Stimulated activated CD4-positive, alpha-beta T cell treated with anti-CD3 and anti-CD28 coated beads, TNF-alpha, amount 100 ng/mL, for 4 hours (primary cell): ENCODE measurements around the gene CSH2.
"Not testable (repeated sequence)": the region's sequence is repeated elsewhere in the genome, so short reads cannot be mapped to it uniquely, and the experiment has no call there.

Source experiments
- DNase-seq, 3 experiments: peaks; one replicate each; pipeline ENCODE4 v3.0.0-alpha.2; 2020; ENCODE audit warnings: low read depth in 3 of 3

The CSH2 gene

DNA sequence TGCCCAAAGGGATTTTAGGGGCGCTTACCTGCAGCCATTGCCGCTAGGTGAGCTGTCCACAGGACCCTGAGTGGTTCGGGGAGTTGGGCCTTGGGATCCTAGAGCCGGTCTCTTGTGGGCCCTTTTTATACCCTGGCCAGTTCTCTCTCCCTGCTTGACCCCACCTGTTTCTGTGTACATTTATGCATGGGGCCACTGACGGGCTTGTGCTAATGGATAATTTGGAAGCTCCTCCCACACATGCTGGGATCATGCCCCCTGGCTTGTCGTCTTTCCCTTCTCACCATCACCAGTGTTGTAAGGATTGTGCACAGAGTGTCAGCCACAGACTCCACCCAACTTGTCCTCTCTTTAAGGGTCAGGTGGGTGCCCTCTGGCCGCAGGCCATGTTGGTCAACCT, at the start of gene CSH2:
Gene CSH2 (minus strand): TSS at position 101 of the 400 bp plus-strand sequence. CDS start 63 bp downstream, at position 38.
- not testable (repeated sequence) for DNase-seq

DNA sequence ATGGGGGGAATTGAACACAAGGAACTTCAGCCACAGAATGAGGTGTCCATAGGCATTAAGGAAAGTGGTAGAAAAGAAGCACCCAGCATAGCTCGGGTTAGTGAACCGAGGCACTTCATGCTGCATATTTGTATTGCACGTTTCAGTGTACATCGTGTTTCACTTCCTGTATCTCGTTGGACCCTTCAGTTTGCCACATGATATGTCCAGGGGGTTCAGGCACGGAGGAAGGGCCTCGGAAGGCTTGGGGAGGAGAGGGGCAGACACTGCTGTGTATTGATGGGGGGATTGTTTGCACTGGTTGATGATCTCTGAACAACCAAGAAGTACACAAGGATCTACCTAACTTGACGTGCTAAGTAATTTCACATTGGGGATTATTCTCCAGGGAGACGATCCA, 48.9 kb upstream of the CSH2 start:
- DNase-seq: not testable (repeated sequence)

DNA sequence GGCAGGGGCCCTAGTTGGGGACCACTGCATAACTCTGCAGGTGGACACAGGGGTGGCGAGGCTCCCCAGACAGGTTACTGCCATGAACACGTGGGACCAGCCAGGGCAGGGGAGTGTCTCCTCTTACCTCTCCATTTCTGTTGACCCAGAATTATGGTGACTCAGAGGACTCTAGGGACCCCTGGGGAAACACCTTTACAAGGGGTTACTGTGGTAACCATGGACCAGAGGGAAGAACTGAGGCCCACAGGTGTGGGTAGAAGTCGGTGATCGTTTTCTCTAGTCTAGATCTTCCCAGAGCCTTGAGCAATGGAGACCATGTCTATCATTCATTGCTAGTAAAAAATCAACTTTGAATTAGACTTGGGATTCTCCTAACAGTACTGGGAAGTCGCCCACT, 47.3 kb upstream of the CSH2 start:
- DNase-seq: not testable (repeated sequence)

DNA sequence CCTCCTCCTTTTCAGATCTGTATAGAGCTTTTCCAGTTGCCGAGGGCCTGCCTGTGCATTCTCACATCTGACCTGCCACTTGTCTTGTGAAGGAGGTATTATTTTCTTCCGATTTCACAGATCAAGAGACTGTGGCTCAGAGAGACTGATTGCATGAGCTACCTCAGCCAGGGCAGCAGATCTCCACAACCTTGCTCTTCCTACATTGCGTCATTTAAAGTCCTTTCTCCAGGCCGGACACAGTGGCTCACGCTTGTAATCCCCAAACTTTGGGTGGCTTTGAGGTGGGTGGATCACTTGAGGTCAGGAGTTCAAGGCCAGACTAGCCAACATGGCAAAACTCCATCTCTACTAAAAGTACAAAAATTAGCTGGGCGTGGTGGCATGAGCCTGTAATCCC, 46.6 kb upstream of the CSH2 start:
- DNase-seq: not testable (repeated sequence)

DNA sequence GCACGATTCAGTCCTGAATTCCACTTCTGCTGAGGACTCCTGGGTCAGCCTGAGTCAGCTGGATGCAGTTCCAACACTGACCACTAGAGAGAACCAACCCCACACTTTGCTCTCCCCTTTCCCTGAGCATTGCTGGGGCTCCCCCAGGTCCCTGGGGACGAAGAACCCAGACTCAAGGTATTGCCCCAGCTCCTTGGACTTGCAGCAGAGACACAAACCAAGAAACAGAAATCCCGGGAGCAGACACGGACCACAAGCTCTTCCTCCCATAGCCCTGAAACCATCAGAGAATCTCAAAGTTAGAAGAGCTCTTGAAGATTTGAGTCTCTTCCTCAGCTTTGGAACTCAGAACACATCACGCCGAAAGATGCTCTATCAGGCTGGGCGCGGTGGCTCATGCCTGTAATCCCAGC, 45.8 kb upstream of the CSH2 start:
- peak in 2 of 3 experiments; percentile 47 to 56 for DNase-seq

DNA sequence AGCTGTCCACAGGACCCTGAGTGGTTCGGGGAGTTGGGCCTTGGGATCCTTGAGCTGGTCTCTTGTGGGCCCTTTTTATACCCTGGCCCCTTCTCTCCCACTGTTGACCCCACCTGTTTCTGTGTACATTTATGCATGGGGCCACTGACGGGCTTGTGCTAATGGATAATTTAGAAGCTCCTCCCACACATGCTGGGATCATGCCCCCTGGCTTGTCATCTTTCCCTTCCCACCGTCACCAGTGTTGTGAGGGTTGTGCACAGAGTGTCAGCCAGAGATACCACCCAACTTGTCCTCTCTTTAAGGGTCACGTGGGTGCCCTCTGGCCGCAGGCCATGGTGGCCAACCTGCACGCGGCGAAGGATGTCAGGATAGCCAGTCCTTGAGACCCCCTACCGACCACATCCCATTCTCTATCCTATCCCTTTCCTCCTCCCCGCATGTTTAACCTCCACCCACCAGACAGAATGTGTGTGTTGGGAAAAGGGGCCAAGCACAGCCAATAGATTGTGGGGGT, 45.4 kb upstream of the CSH2 start, which contains the start of gene GH1:
Gene GH1 (minus strand): TSS at position 51 of the 517 bp plus-strand sequence. CDS start 63 bp downstream, outside the sequence.
- not testable (repeated sequence) for DNase-seq

DNA sequence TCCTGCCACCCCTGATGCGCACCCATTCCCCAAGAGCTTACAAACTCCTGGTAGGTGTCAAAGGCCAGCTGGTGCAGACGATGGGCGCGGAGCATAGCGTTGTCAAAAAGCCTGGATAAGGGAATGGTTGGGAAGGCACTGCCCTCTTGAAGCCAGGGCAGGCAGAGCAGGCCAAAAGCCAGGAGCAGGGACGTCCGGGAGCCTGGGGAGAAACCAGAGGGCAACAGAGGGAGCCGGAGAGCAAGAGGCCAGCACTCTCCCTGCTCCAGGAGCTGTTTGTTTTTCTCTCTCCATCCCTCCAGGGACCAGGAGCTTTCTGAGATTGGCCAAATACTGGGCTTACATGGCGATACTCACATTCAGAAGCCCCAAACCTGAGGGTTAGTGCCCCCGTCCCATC, 44.8 kb upstream of the CSH2 start:
- no peak for DNase-seq

DNA sequence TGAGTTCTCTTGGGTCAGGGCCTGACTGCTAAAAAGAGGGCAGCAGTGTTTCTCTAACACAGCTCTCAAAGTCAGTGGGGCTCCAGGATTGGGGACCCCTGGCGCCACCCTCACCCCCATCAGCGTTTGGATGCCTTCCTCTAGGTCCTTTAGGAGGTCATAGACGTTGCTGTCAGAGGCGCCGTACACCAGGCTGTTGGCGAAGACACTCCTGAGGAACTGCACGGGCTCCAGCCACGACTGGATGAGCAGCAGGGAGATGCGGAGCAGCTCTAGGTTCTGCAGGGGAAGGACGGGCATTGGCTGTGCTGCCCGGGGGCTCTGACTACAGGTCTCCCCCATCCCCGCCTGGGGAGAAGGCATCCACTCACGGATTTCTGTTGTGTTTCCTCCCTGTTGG, 44.2 kb upstream of the CSH2 start:
- no peak for DNase-seq

DNA sequence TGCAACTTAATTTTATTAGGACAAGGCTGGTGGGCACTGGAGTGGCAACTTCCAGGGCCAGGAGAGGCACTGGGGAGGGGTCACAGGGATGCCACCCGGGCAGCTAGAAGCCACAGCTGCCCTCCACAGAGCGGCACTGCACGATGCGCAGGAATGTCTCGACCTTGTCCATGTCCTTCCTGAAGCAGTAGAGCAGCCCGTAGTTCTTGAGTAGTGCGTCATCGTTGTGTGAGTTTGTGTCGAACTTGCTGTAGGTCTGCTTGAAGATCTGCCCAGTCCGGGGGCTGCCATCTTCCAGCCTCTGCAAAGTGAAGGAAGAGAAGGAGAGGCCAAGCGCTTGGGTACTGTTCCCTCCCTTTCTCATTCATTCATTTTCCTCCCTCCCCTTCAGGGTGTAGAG, 43.7 kb upstream of the CSH2 start:
- not testable (repeated sequence) for DNase-seq

DNA sequence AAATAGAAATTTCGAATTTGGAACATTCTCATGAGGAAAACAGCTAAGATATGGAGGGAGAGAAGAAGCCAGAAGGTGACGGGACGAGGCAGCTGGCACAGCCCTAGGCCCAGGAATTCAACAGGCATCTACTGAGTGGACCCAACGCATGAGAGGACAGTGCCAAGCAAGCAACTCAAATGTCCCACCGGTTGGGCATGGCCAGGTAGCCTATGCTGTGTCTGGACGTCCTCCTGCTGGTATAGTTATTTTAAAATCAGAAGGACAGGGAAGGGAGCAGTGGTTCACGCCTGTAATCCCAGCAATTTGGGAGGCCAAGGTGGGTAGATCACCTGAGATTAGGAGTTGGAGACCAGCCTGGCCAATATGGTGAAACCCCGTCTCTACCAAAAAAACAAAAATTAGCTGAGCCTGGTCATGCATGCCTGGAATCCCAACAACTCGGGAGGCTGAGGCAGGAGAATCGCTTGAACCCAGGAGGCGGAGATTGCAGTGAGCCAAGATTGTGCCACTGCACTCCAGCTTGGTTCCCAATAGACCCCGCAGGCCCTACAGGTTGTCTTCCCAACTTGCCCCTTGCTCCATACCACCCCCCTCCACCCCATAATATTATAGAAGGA, 43.2 kb upstream of the CSH2 start:
- no peak for DNase-seq

DNA sequence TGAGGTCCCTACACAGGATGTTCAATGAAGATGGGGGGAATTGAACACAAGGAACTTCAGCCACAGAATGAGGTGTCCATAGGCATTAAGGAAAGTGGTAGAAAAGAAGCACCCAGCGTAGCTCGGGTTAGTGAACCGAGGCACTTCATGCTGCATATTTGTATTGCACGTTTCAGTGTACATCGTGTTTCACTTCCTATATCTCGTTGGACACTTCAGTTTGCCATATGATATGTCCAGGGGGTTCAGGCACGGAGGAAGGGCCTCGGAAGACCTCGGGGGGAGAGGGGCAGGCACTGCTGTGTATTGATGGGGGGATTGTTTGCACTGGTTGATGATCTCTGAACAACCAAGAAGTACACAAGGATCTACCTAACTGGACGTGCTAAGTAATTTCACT, 42.3 kb upstream of the CSH2 start:
- DNase-seq: not testable (repeated sequence)

DNA sequence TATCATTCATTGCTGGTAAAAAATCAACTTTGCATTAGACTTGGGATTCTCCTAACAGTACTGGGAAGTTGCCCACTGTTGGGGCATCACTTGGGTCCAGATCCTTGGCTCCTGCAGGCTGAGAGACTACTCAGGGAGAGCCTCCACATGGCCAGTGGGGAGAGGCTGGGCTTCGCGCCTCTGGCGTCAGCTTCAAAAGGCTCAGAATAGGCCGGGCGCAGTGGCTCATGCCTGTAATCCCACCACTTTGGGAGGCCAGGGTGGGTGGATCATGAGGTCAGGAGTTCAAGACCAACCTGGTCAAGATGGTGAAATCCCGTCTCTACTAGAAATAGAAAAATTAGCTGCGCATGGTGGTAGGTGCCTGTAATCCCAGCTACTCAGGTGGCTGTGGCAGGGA, 41.0 kb upstream of the CSH2 start:
- DNase-seq: no peak

DNA sequence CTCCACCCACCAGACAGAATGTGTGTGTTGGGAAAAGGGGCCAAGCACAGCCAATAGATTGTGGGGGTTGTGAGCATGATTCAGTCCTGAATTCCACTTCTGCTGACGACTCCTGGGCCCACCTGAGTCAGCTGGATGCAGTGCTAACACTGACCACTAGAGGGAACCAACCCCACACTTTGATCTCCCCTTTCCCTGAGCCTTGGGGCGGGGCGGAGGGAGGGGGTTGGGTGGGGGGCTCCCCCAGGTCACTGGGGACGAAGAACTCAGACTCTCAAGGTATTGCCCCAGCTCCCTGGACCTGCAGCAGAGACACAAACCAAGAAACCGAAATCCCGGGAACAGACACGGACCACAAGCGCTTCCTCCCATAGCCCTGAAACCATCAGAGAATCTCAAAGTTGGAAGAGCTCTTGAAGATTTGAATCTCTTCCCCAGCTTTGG, 38.2 kb upstream of the CSH2 start:
- peak in 2 of 3 experiments; percentile 35 to 41 for DNase-seq

DNA sequence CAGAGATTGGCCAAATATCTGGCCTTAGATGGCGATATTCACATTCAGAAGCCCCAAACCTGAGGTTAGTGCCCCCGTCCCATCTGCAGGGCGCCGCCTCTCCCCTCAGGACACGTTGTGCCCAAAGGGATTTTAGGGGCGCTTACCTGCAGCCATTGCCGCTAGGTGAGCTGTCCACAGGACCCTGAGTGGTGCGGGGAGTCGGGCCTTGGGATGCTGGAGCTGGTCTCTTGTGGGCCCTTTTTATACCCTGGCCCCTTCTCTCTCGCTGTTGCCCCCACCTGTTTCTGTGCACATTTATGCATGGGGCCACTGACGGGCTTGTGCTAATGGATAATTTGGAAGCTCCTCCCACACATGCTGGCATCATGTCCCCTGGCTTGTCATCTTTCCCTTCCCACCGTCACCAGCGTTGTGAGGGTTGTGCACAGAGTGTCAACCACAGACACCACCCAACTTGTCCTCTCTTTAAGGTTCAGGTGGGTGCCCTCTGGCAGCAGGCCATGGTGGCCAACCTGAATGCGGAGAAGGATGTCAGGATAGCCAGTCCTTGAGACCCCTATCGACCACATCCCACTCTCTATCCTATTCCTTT, 37.7 kb upstream of the CSH2 start, which contains the start of gene CSHL1:
Gene CSHL1 (minus strand): TSS at position 218 of the 595 bp plus-strand sequence. CDS start 62 bp downstream, at position 156.
- no peak for DNase-seq

DNA sequence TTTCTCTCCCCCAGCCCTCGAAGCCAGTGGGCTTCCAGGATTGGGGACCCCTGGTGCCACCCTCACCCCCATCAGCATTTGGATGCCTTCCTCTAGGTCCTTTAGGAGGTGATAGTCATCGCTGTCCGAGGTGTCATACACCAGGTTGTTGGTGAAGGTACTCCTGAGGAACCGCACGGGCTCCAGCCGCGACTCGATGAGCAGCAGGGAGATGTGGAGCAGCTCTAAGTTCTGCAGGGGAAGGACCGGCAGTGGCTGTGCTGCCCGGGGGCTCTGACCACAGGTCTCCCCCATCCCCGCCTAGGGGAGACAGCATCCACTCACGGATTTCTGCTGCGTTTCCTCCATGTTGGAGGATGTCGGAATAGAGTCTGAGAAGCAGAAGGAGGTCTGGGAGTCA, 36.6 kb upstream of the CSH2 start:
- DNase-seq: no peak

DNA sequence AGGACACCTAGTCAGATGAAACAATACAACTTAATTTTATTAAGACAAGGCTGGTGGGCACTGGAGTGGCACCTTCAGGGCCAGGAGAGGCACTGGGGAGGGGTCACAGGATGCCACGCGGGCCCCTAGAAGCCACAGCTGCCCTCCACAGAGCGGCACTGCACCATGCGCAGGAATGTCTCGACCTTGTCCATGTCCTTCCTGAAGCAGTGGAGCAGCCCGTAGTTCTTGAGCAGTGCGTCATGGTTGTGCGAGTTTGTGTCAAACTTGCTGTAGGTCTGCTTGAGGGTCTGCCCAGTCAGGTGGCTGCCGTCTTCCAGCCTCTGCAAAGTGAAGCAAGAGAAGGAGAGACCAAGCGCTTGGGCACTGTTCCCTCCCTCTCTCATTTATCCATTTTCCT, 36.1 kb upstream of the CSH2 start:
- not testable (repeated sequence) for DNase-seq

DNA sequence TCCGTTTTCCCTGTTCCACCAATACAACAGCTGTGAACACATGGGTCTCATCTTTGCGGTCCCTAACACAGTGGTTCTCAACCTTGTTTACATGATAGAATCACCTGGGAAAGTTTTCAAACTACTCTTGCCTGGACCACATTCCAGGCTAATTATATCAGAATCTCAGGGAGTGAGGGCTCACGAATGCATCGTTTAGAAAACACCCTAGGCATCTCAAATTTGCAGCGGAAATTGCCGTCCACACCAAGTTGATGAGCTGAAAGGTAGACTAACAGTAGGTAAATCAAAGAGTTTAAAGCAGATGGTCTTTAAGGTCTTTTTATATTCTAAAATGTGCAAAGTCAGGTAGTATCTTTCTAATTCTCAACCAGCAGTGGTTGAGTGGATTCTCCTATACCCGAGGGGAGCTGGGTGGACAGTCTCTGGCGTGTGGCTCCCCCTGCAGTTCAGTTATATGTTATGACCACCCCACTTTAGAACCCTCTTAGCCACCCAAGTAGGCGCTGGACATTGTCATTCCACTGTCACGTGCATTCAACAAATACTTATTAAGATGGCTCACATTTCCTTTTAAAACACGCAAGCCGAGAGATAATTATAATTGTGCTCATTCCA, 33.8 kb upstream of the CSH2 start:
- DNase-seq: not testable (repeated sequence)

DNA sequence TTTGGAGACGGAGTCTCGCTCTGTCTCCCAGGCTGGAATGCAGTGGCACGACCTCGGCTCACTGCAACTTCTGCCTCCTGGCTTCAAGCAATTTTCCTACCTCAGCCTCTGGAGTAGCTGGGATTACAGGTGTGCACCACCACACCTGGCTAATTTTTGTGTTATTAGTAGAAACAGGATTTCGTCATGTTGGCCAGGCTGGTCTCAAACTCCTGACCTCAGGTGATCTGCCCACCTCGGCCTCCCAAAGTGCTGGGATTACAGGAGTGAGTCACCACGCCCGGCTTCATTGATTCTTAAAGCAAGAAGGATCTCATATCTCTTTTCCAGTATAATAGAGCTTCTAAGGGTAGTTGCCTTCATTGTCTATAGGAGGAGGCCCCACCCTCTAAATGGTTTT, 31.3 kb upstream of the CSH2 start:
- not testable (repeated sequence) for DNase-seq

DNA sequence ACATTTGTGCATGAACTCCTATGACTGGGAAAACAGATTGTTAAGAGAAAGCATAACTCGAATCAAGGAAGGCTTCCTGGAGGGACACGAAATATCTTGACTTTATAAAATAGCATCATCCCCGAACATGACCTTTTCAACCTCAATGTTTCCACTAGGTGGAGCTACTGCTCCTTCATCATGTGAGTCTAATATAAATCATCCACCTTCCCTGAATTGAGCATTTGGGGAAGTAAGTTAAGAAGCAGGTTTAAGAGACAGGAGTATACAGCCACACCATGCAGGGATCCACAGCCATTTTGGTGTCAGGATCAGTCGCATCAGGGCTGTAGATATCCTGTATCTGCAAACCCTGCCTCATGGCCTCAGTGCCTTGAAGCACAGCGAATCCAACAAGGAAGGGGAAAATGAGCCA, 30.3 kb upstream of the CSH2 start:
- DNase-seq: not testable (repeated sequence)

DNA sequence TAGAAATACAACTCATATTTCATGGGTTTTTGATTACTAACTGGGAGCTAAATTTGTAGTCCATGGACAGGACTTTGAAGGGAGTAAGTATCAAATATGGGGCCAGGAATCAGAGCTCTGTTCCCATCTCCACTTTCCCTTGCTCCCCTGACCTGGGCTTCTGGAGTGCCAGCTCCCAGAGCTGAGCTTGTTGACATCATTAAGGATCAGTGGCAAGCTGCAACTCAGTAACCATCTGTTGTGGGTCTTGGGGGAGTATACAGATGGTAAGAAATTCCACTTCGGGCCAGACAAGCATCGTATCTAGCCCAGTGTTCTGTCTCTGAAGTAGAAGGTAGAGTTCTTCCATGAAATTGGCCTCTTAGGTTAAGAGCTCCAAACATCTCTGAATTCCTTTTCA, 28.5 kb upstream of the CSH2 start:
- DNase-seq: not testable (repeated sequence)

DNA sequence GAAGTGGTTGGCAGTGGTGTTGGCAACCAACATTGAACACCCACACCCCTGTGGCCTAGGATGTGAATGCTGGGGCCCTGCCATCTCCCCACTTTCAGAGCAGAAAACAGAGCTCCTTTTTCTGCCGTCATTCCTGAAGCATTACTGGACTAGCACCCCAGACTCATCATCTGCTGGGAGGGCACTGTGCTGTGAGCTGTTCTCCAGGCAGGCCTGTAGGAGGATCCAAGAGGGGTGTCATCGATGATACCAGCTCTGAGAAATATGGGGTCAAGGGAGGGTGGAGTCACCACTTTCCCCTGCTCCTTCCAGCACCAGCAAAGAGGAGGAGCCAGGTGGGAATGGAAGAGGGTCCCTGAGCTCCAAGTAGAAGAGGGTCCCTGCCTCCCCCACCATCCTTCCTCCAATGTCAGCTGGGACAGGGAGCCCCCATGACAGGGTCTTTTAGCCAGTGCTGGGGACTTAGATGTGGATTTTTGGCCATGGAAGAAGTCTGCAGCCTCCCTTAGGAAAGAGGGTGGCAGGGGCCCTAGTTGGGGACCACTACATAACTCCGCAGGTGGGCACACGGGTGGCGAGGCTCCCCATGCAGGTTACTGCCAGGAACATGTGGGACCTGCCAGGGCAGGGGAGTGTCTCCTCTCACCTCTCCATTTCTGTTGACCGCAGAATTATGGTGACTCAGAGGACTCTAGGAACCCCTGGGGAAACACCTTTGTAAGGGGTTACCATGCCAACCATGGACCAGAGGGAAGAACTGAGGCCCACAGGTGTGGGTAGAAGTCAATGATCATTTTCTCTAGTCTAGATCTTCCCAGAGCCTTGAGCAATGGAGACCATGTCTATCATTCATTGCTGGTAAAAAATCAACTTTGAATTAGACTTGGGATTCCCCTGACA, 25.7 kb upstream of the CSH2 start:
- not testable (repeated sequence) for DNase-seq
